ENCODE data around the gene SHANK1.

The SHANK1 gene

GRCh38 chr19:50728084-50728737 is 8.6 kb upstream of the SHANK1 start:
- peak; percentile 15 for DNase-seq (ENCODE audit: low read depth, low spot score)

GRCh38 chr19:50725911-50726230 is 6.3 kb upstream of the SHANK1 start:
- no peak for DNase-seq (ENCODE audit: low read depth, low spot score)

DNA sequence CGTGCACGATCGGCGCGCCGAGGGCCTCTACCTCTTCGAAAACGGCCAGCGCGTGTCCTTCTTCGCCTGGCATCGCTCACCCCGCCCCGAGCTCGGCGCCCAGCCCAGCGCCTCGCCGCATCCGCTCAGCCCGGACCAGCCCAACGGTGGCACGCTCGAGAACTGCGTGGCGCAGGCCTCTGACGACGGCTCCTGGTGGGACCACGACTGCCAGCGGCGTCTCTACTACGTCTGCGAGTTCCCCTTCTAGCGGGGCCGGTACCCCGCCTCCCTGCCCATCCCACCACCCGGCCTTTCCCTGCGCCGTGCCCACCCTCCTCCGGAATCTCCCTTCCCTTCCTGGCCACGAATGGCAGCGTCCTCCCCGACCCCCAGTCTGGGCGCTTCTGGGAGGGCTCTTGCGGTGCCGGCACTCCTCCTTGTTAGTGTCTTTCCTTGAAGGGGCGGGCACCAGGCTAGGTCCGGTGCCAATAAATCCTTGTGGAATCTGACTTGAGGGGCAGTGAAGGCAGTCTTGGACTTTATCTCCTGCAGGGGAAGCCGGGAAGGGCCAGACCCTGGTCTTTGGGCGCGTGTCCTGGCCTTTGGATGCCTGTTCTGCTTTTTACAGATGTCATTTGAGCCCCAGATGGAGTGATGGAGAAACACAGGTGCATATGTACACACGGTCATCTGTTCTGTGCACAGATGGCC is 5.8 kb upstream of the SHANK1 start:
- no peak for DNase-seq (ENCODE audit: low read depth, low spot score)

DNA sequence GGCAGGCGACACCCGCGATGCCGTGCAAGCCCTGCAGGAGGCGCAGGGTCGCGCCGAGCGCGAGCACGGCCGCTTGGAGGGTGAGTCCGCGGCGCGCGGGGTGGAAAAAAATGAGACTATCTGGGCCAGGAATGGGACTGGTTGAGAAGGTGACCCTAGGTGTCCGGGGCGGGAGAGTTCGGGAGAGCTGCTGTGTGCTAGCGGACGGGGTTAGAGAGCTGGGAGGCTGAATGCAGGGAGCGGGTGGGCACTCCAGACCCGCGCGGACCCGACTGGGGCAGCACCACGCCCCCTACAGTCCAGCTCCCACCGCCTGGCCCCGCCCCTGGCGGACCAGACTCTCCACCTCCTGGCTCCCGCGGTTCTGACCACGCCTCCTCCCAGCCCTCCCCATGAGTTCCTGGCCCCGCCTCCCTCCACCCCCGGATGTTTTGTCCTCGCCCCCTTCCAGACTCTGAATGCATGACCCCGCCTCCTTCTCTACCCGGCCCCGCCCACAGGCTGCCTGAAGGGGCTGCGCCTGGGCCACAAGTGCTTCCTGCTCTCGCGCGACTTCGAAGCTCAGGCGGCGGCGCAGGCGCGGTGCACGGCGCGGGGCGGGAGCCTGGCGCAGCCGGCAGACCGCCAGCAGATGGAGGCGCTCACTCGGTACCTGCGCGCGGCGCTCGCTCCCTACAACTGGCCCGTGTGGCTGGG is 5.1 kb upstream of the SHANK1 start:
- DNase-seq (ENCODE audit: low read depth, low spot score): peak; percentile 99

DNA sequence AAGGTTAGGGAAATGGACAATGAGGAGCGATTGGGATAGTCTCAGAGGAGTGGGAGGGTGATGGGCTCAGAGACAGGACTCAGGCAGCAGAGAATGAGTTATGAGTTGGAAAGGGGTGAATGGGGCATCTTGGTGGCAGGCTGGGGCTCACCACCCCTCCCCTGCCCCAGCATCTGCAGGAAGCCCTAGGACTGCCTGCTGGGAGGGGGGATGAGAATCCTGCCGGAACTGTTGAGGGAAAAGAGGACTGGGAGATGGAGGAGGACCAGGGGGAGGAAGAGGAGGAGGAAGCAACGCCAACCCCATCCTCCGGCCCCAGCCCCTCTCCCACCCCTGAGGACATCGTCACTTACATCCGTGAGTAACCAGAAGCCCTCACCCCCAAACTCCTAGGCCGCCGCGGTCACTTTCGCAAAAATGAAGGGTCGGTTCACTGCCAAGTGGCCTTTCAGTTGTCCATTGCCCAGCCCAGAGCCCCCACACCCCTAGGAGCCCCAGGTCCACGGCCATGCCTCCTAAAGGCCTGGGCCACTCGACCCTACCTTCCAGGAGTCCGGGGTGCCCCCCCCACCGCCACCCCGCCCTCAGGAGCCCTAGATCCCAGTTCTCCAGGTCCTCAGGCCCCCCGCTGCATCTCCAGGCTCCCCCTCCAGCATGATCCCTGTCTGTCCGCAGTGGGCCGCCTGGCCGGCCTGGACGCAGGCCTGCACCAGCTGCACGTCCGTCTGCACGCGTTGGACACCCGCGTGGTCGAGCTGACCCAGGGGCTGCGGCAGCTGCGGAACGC is 4.3 kb upstream of the SHANK1 start:
- no peak for DNase-seq (ENCODE audit: low read depth, low spot score)

- peak; percentile 43 for DNase-seq (ENCODE audit: low read depth, low spot score)
These were observed 3.5 kb upstream of the SHANK1 start, which contains the start of gene CLEC11A for GRCh38 chr19:50723069-50723468. Gene CLEC11A (plus strand): TSS chr19:50723364. CDS start chr19:50723526, 162 bp downstream.

GRCh38 chr19:50722201-50723013 is 2.8 kb upstream of the SHANK1 start:
- no peak for DNase-seq (ENCODE audit: low read depth, low spot score)

- DNase-seq (ENCODE audit: low read depth, low spot score): no peak
These were observed 2.0 kb upstream of the SHANK1 start for GRCh38 chr19:50721441-50722137.

DNA sequence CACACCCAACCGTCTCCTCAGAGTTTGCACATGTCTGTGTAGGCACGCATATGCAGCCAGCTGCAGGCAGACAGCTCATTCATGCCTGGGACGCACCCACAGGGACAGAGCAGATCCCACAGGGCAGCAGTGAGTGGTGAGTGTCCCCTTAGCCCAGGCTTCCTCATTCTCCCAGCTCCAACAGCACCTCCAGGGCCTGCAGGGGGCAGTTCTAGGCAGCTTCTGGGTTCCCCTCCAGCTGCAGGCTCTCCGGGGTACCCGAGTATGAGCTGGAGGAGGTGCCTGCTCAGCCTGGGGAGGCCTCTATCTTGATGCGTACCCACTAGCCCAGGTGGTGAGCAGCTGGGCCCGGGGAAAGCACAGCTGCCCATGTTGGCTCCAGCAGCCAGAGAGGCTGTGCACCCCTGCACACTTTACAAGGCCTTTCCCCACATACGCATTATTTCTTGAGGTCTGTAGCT is 1.3 kb upstream of the SHANK1 start:
- no peak for DNase-seq (ENCODE audit: low read depth, low spot score)

- DNase-seq (ENCODE audit: low read depth, low spot score): no peak
These were observed 749 bp upstream of the SHANK1 start for GRCh38 chr19:50720181-50720920.

- DNase-seq (ENCODE audit: low read depth, low spot score): no peak
These were observed 525 bp downstream of the SHANK1 start for GRCh38 chr19:50719119-50719435.

- no peak for DNase-seq (ENCODE audit: low read depth, low spot score)
These were observed 1.1 kb downstream of the SHANK1 start for GRCh38 chr19:50718255-50719118.

GRCh38 chr19:50717891-50718254 is 1.7 kb downstream of the SHANK1 start:
- no peak for DNase-seq (ENCODE audit: low read depth, low spot score)

DNA sequence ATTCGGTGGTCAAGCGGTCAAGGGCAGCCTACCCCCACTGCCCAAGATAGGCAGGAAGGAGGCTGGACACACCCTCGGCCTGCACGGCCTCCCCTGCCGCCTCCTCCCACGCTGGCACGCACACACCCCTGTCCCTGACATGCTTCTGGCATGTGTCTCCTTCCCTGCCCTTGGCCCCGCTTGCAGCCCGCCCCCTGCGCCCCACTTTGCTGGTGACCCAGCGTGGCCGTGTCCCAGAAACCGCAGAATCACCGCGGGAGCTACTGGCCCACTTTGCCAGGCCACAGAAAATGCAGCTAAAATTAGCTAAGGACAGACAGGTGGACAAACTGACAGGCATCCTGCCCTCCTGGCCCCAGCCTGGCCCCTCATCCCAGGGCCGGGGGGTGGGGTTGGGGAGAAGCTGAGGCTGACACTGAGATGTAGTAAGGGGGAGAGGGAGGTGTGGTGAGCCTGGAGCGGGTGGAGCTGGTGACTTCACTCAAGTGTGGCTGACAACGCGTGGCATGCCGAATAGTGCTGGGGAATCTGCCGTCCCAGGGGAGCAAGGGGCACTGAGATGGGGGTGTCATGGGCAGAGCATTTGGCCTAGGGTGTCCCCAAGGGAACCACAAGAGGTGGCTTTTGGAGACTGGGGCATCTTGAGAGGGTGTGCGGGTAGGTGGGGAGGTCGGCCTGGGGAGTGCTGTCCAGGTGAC is 2.4 kb downstream of the SHANK1 start:
- DNase-seq (ENCODE audit: low read depth, low spot score): no peak

- no peak for DNase-seq (ENCODE audit: low read depth, low spot score)
These were observed 3.2 kb downstream of the SHANK1 start for GRCh38 chr19:50716178-50717025.

DNA sequence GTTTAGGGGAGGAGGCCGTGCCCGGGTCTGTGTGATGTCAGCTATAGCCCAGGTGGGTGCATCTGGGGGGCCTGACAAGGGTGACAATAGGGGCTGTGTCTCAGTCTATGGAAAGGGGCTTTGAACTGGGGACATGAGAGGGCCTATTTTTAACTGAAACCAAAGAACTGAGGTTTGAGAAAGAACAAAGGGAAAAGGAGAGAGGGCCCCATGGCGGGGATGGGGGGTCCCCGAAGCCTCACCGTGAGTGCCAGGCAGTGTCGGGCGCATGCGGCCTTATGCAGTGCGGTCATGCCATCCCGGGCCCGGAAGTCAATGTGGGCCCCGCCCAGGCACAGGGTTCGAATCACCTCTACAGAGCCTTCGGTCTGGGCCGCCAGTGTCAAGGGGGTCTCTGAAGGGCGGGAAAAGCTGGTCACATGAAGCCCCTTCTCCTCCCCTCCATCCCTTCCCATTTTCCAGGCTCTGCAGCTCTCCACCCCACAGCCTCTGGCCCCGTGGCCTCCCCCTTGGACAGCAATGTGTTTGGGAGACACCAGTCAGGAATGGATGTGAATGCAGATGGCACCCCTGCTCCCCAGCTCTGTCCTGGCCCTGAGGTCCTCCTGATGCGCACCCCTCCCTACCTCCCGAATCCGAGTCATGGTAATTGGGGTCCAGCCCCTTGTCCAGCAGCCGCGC is 5.9 kb downstream of the SHANK1 start:
- DNase-seq (ENCODE audit: low read depth, low spot score): no peak

DNA sequence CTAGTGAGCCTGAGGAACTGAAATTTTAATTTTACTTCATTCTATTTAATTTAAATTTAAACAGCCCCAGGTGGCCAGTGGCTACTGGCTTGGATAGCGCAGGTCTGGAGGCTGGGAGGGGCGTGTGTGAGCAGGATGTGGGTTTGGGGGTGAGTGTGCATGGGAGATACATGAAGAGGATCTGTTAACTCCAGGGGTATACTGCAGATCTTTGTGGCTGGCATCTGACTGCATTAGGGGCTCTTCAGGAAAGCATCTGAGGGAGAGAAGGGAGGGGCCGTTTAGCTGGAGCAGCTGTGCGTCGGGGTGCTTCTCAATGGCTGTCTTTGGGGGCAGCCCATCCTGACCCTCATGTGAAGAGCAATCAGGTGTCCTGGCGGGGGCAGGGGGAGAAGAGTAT is 6.8 kb downstream of the SHANK1 start:
- DNase-seq (ENCODE audit: low read depth, low spot score): no peak
